ENCODE data around the gene EHBP1.

The EHBP1 gene

GRCh38 chr2:62971936-62972335, 266.4 kb downstream of the EHBP1 start:
- H3K27ac ChIP-seq (ENCODE audit: low read depth, low read length, poor library complexity, severe bottlenecking), result no peak overlapping the region

GRCh38 chr2:62972601-62973000, 267.1 kb downstream of the EHBP1 start:
- Histone ChIP-seq H3F3A (ENCODE audit: insufficient read depth, low read length) (no peaks in the 10 kb centered on the region), H3K27me3 (ENCODE audit: insufficient read depth, low read length) (no peaks in the 10 kb centered on the region), H3K9me3 (ENCODE audit: low read length) (no peaks in the 10 kb centered on the region), H3K79me2 (ENCODE audit: insufficient read depth, low read length) (no peaks in the 10 kb centered on the region), H2AFZ (ENCODE audit: low read length) (no peak overlapping the region), H3K9ac (ENCODE audit: low read length) (no peak overlapping the region), H3K9me2 (ENCODE audit: low read depth, low read length) (no peaks in the 10 kb centered on the region), H3K4me1 (ENCODE audit: insufficient read depth, low read length, severe bottlenecking) (no peaks in the 10 kb centered on the region), H3K36me3 (ENCODE audit: insufficient read depth, low read length) (no peaks in the 10 kb centered on the region), H3K4me3 (ENCODE audit: low read depth, low read length, poor library complexity, severe bottlenecking) (no peak overlapping the region), H3K27ac (ENCODE audit: low read depth, low read length, poor library complexity, severe bottlenecking) (no peak overlapping the region), H4K20me1 (ENCODE audit: insufficient read depth, low read length) (no peaks in the 10 kb centered on the region), H3K4me2 (ENCODE audit: low read length) (no peak overlapping the region)
- no peak for TF ChIP-seq EZH2 (IDR thresholded peaks at IDR 0.05; ENCODE audit: borderline replicate concordance, low read length)
- TF ChIP-seq CTCF (IDR thresholded peaks at IDR 0.05; ENCODE audit: low read length), result no peak

More at GRCh38 chr2:62971936-62972335, 266.4 kb downstream of the EHBP1 start:
- Histone ChIP-seq H3K4me2 (ENCODE audit: low read length) (no peak overlapping the region), H3K27me3 (ENCODE audit: insufficient read depth, low read length) (no peaks in the 10 kb centered on the region), H3F3A (ENCODE audit: insufficient read depth, low read length) (no peaks in the 10 kb centered on the region), H2AFZ (ENCODE audit: low read length) (no peak overlapping the region), H3K9me3 (ENCODE audit: low read length) (no peaks in the 10 kb centered on the region), H3K9me2 (ENCODE audit: low read depth, low read length) (no peaks in the 10 kb centered on the region), H3K9ac (ENCODE audit: low read length) (no peak overlapping the region), H4K20me1 (ENCODE audit: insufficient read depth, low read length) (no peaks in the 10 kb centered on the region), H3K4me3 (ENCODE audit: low read depth, low read length, poor library complexity, severe bottlenecking) (no peak overlapping the region), H3K79me2 (ENCODE audit: insufficient read depth, low read length) (no peaks in the 10 kb centered on the region), H3K36me3 (ENCODE audit: insufficient read depth, low read length) (no peaks in the 10 kb centered on the region), H3K4me1 (ENCODE audit: insufficient read depth, low read length, severe bottlenecking) (no peaks in the 10 kb centered on the region)
- no peak for TF ChIP-seq CTCF (IDR thresholded peaks at IDR 0.05; ENCODE audit: low read length)
- TF ChIP-seq EZH2 (IDR thresholded peaks at IDR 0.05; ENCODE audit: borderline replicate concordance, low read length), result no peak

- Histone ChIP-seq H3F3A (ENCODE audit: insufficient read depth, low read length) (no peaks in the 10 kb centered on the region), H4K20me1 (ENCODE audit: insufficient read depth, low read length) (no peaks in the 10 kb centered on the region), H3K4me2 (ENCODE audit: low read length) (no peak overlapping the region), H3K27ac (ENCODE audit: low read depth, low read length, poor library complexity, severe bottlenecking) (no peak overlapping the region), H3K79me2 (ENCODE audit: insufficient read depth, low read length) (no peaks in the 10 kb centered on the region), H3K27me3 (ENCODE audit: insufficient read depth, low read length) (no peaks in the 10 kb centered on the region), H3K4me3 (ENCODE audit: low read depth, low read length, poor library complexity, severe bottlenecking) (no peak overlapping the region), H3K9me2 (ENCODE audit: low read depth, low read length) (no peaks in the 10 kb centered on the region), H3K9me3 (ENCODE audit: low read length) (no peaks in the 10 kb centered on the region), H3K9ac (ENCODE audit: low read length) (no peak overlapping the region), H2AFZ (ENCODE audit: low read length) (no peak overlapping the region), H3K4me1 (ENCODE audit: insufficient read depth, low read length, severe bottlenecking) (no peaks in the 10 kb centered on the region), H3K36me3 (ENCODE audit: insufficient read depth, low read length) (no peaks in the 10 kb centered on the region)
- TF ChIP-seq CTCF (IDR thresholded peaks at IDR 0.05; ENCODE audit: low read length) (no peak), EZH2 (IDR thresholded peaks at IDR 0.05; ENCODE audit: borderline replicate concordance, low read length) (no peak)
These were observed 269.5 kb downstream of the EHBP1 start for GRCh38 chr2:62974999-62975398.
